GM12891 (cell line): ENCODE results near the gene BRD3.

Source experiments
- POLR2A ChIP-seq: IDR thresholded peaks from 2 replicates; pipeline ENCODE4 v1.6.1; 2011; ENCODE audit warnings: low read depth, low read length, control low read depth
- POLR2AphosphoS5 ChIP-seq: IDR thresholded peaks from 2 replicates; pipeline ENCODE4 v1.6.1; 2011; ENCODE audit warnings: low read depth, low read length, control low read depth
- POU2F2 ChIP-seq: IDR thresholded peaks from 2 replicates; pipeline ENCODE4 v1.6.1; 2011; ENCODE audit warnings: low read depth, mild to moderate bottlenecking, control low read depth, low read length, moderate library complexity
- SPI1 ChIP-seq: IDR thresholded peaks from 2 replicates; pipeline ENCODE4 v1.6.1; 2011; ENCODE audit warnings: low read depth, low read length, control low read depth
- TAF1 ChIP-seq: IDR thresholded peaks from 2 replicates; pipeline ENCODE4 v1.6.1; 2011; ENCODE audit warnings: low read depth, low read length, control low read depth

- TF ChIP-seq POLR2AphosphoS5: no peak
- no peak for TF ChIP-seq POLR2A
- no peak for TF ChIP-seq TAF1
- TF ChIP-seq SPI1: no peak
- TF ChIP-seq POU2F2: no peak
Observed at GRCh38 chr9:134048582-134048968, 19.3 kb downstream of the BRD3 start.
